ENCODE data around the gene NR0B2.
A peak's percentile ranks its signal among the peaks of the same experiment; 100 is the strongest.

Gene NR0B2

DNA sequence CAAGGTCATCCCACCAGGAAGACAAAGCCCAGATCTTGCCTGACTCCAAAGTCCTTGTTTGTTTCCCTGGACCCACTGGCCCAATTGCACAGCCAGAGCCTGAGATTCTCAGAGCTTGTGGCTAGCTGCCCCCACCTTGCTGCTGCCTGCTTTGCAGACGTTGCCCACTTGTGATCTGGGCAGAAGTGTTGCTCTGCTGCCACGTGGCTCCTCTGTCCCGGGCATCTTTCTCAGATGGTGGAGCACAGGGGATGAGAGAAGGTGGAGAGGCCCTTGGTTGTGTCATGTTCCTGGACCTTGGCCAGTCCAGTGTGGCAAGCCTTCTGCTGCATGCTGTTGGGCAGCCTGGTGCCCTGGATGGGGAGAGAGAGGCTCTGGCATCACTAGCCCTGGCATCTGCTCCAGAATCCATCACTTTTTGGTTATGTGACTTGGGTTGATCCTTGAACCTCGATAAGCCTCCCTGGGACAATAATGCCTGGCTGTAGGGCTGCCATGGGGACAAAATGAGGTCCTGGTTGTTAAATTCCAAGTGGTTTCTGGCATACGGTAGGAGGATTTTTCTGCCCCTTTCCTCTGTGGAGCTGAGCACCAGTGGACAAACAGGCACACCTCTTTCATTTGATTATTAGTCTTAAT lies 1.5 kb upstream of the NR0B2 start:
- TF ChIP-seq CTCF (conservative IDR thresholded peaks at IDR 0.05) (no peak), ZFX (IDR thresholded peaks at IDR 0.05) (no peak)
- H3K27ac ChIP-seq = no peak overlapping the region

DNA sequence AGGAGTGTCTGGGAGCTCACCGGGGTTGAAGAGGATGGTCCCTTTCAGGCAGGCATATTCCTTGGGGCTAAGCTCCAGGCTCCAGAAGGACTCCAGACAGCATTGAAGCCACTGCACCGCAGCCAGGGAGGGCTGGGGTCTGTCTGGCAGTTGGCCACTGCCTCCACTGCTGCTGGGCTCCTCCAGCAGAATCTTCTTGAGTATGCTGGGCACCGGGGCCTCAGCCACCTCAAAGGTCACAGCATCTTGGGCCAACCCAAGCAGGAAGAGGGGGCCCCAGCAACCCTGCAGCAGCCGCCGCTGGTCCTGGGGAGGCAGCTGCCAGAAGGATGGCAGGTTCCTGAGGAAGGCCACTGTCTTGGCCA lies 404 bp downstream of the NR0B2 start:
- no peak for TF ChIP-seq CTCF (conservative IDR thresholded peaks at IDR 0.05)
- TF ChIP-seq ZFX (IDR thresholded peaks at IDR 0.05) = no peak
- 0 out of 2 replicates have a peak overlapping the region, but pooled peaks have one; percentile 5 for H3K27ac ChIP-seq

DNA sequence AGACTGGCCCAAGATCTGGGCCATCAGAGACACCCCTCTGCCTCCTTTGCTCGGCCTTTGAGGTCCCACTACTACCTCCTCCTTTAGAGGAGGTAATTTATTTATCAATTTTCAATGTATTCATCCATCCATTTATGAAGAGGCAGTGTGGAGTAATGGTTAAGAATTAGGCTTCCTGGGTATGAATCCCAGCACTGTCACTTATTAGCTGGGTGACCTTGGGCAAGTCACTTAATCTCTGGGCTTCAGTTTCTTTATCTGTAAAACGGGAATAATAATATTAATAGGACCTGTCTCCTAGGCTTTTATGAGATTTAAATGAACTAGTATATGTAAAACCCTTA lies 1.7 kb downstream of the NR0B2 start:
- H3K27ac ChIP-seq = no peak overlapping the region
- TF ChIP-seq ZFX (IDR thresholded peaks at IDR 0.05) = no peak
- TF ChIP-seq CTCF (conservative IDR thresholded peaks at IDR 0.05) = no peak

GRCh38 chr1:26911399-26912146 lies 2.2 kb downstream of the NR0B2 start:
- TF ChIP-seq CTCF (conservative IDR thresholded peaks at IDR 0.05) (no peak), ZFX (IDR thresholded peaks at IDR 0.05) (no peak)
- no peak overlapping the region for H3K27ac ChIP-seq

- TF ChIP-seq CTCF (conservative IDR thresholded peaks at IDR 0.05) = no peak
- TF ChIP-seq ZFX (IDR thresholded peaks at IDR 0.05) = no peak
- no peak overlapping the region for H3K27ac ChIP-seq
Observed at GRCh38 chr1:26910343-26911160, 3.2 kb downstream of the NR0B2 start.

GRCh38 chr1:26909951-26910342 lies 3.8 kb downstream of the NR0B2 start:
- TF ChIP-seq ZFX (IDR thresholded peaks at IDR 0.05) (no peak), CTCF (conservative IDR thresholded peaks at IDR 0.05) (no peak)
- no peak overlapping the region for H3K27ac ChIP-seq
